WTC11 (cell line): ENCODE data around the gene PABPN1.

ENCODE experiments used
- AFF4 ChIP-seq: sonication (generic); formaldehyde crosslinking; IDR thresholded peaks from 2 replicates; pipeline ENCODE4 v1.8.1; 2023; ENCODE audit warnings: mild to moderate bottlenecking, missing genetic modification reagents, borderline replicate concordance
- ATF2 ChIP-seq: sonication (generic); formaldehyde crosslinking; IDR thresholded peaks from 2 replicates; pipeline ENCODE4 v1.8.1; 2022; ENCODE audit warnings: low read depth, missing genetic modification reagents, borderline replicate concordance
- CBFB ChIP-seq: sonication (generic); formaldehyde crosslinking; IDR thresholded peaks from 2 replicates; pipeline ENCODE4 v1.8.1; 2022; ENCODE audit warnings: mild to moderate bottlenecking, low read depth, missing genetic modification reagents
- E2F4 ChIP-seq: sonication (generic); formaldehyde crosslinking; IDR thresholded peaks from 2 replicates; pipeline ENCODE4 v1.8.1; 2022; ENCODE audit warnings: low read depth, mild to moderate bottlenecking, moderate library complexity, missing genetic modification reagents, borderline replicate concordance
- MXD4 ChIP-seq: fragments of 250-450 bp; sonication (Bioruptor Pico); IDR thresholded peaks from 2 replicates; pipeline ENCODE4 v1.8.0; 2021; ENCODE audit warnings: mild to moderate bottlenecking, moderate library complexity, borderline replicate concordance
- SMAD3 ChIP-seq: sonication (generic); formaldehyde crosslinking; IDR thresholded peaks from 2 replicates; pipeline ENCODE4 v1.8.0; 2022; ENCODE audit warnings: missing genetic modification reagents, mild to moderate bottlenecking, borderline replicate concordance
- SOX15 ChIP-seq: fragments of 250-450 bp; sonication (Bioruptor Pico); IDR thresholded peaks from 2 replicates; pipeline ENCODE4 v1.9.0; 2021; ENCODE audit warnings: mild to moderate bottlenecking
- SP1 ChIP-seq: sonication (generic); formaldehyde crosslinking; conservative IDR thresholded peaks from 2 replicates; pipeline ENCODE4 v1.8.1; 2022; ENCODE audit warnings: missing genetic modification reagents
- TEAD4 ChIP-seq: sonication (generic); formaldehyde crosslinking; IDR thresholded peaks from 2 replicates; pipeline ENCODE4 v1.8.0; 2022; ENCODE audit warnings: mild to moderate bottlenecking, missing genetic modification reagents
- ZNF423 ChIP-seq: fragments of 250-450 bp; sonication (Bioruptor Pico); IDR thresholded peaks from 2 replicates; pipeline ENCODE4 v2.1.2; 2022; ENCODE audit warnings: mild to moderate bottlenecking, moderate library complexity
- TF ChIP-seq, protein P1 (sequence below): fragments of 200-600 bp; IDR thresholded peaks from 2 replicates; pipeline ENCODE4 v1.8.0; 2022; ENCODE audit warnings: antibody characterized with exemption
- TF ChIP-seq, protein P2 (sequence below): sonication (generic); formaldehyde crosslinking; IDR thresholded peaks from 2 replicates; pipeline ENCODE4 v1.8.0; 2022; ENCODE audit warnings: mild to moderate bottlenecking, missing genetic modification reagents
- TF ChIP-seq, protein P3 (sequence below): sonication (generic); formaldehyde crosslinking; IDR thresholded peaks from 2 replicates; pipeline ENCODE4 v1.8.1; 2022; ENCODE audit warnings: mild to moderate bottlenecking, missing genetic modification reagents, moderate library complexity, borderline replicate concordance
- TF ChIP-seq, protein P4 (sequence below): sonication (generic); formaldehyde crosslinking; IDR thresholded peaks from 2 replicates; pipeline ENCODE4 v1.8.0; 2022; ENCODE audit warnings: mild to moderate bottlenecking, missing genetic modification reagents

GRCh38 chr14:23322568-23323517 lies 1.6 kb downstream of the PABPN1 start:
- TF ChIP-seq, protein P1, sequence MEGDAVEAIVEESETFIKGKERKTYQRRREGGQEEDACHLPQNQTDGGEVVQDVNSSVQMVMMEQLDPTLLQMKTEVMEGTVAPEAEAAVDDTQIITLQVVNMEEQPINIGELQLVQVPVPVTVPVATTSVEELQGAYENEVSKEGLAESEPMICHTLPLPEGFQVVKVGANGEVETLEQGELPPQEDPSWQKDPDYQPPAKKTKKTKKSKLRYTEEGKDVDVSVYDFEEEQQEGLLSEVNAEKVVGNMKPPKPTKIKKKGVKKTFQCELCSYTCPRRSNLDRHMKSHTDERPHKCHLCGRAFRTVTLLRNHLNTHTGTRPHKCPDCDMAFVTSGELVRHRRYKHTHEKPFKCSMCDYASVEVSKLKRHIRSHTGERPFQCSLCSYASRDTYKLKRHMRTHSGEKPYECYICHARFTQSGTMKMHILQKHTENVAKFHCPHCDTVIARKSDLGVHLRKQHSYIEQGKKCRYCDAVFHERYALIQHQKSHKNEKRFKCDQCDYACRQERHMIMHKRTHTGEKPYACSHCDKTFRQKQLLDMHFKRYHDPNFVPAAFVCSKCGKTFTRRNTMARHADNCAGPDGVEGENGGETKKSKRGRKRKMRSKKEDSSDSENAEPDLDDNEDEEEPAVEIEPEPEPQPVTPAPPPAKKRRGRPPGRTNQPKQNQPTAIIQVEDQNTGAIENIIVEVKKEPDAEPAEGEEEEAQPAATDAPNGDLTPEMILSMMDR, result no peak
- TF ChIP-seq, protein P2, sequence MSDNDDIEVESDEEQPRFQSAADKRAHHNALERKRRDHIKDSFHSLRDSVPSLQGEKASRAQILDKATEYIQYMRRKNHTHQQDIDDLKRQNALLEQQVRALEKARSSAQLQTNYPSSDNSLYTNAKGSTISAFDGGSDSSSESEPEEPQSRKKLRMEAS (CRISPR knock-in tag), result no peak
- TF ChIP-seq ATF2 (CRISPR knock-in tag), result no peak
- no peak for TF ChIP-seq ZNF423 (CRISPR knock-in tag)
- TF ChIP-seq AFF4 (CRISPR knock-in tag), result no peak
- no peak for TF ChIP-seq TEAD4 (CRISPR knock-in tag)
- TF ChIP-seq, protein P3, sequence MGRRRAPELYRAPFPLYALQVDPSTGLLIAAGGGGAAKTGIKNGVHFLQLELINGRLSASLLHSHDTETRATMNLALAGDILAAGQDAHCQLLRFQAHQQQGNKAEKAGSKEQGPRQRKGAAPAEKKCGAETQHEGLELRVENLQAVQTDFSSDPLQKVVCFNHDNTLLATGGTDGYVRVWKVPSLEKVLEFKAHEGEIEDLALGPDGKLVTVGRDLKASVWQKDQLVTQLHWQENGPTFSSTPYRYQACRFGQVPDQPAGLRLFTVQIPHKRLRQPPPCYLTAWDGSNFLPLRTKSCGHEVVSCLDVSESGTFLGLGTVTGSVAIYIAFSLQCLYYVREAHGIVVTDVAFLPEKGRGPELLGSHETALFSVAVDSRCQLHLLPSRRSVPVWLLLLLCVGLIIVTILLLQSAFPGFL, result no peak
- no peak for TF ChIP-seq SMAD3 (CRISPR knock-in tag)
- TF ChIP-seq SP1, result no peak
- TF ChIP-seq MXD4 (CRISPR knock-in tag), result no peak
- TF ChIP-seq CBFB, result no peak
- TF ChIP-seq, protein P4, sequence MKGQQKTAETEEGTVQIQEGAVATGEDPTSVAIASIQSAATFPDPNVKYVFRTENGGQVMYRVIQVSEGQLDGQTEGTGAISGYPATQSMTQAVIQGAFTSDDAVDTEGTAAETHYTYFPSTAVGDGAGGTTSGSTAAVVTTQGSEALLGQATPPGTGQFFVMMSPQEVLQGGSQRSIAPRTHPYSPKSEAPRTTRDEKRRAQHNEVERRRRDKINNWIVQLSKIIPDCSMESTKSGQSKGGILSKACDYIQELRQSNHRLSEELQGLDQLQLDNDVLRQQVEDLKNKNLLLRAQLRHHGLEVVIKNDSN (CRISPR knock-in tag), result no peak
- no peak for TF ChIP-seq SOX15
- TF ChIP-seq E2F4, result no peak
